Thoracic aorta (tissue), 2 donors: ENCODE results near the gene CBL. TPM values are rescaled to one million over a fixed set of nuclear protein-coding genes. Genes with fewer than 3 reads are reported as not detected.

Source experiments
- ATAC-seq: fragments of 150-250 bp; one replicate; pipeline ENCODE4 v1.8.0; 2017; ENCODE audit warnings: low read depth; ENCODE audit not compliant: insufficient number of reproducible peaks, low FRiP score
- DNase-seq: peaks from one replicate; pipeline ENCODE4 v3.0.0-alpha.2; 2020; ENCODE audit warnings: low spot score
- H3K27ac ChIP-seq, 2 donors: fragments of 200-600 bp; sonication (generic); 1 replicate in 1 of 2; 2 replicates in 1 of 2; pipeline ENCODE4 v1.5.1; 2016; ENCODE audit warnings: mild to moderate bottlenecking in 2 of 2, moderate library complexity in 2 of 2
- H3K27me3 ChIP-seq: fragments of 200-600 bp; sonication (generic); replicated peaks from 2 replicates; pipeline ENCODE4 v1.6.0; 2016; ENCODE audit warnings: mild to moderate bottlenecking; ENCODE audit not compliant: insufficient read depth
- H3K36me3 ChIP-seq: fragments of 200-600 bp; sonication (generic); one replicate; pipeline ENCODE4 v1.5.1; 2016
- H3K4me1 ChIP-seq, 2 donors: fragments of 200-600 bp; sonication (generic); 1 replicate in 1 of 2; 2 replicates in 1 of 2; pipeline versions ENCODE4 v1.5.1 to v1.6.0; 2016; ENCODE audit warnings: low read depth in 2 of 2, mild to moderate bottlenecking in 1 of 2; ENCODE audit not compliant: control insufficient read depth in 1 of 2
- H3K4me3 ChIP-seq: fragments of 200-600 bp; sonication (generic); 2 replicates; pipeline ENCODE4 v1.5.1; 2016; ENCODE audit warnings: mild to moderate bottlenecking
- H3K9me3 ChIP-seq: fragments of 200-600 bp; sonication (generic); 2 replicates; pipeline ENCODE4 v1.5.1; 2016
- CTCF ChIP-seq: fragments of 200-600 bp; sonication (generic); IDR thresholded peaks from one replicate; pipeline ENCODE4 v1.5.1; 2019; ENCODE audit warnings: antibody characterized with exemption
- total RNA-seq, 2 donors: library from RNA; depleted of rRNA; stranded (reverse); fragments of >200 nt; gene quantifications; one replicate each; pipeline versions ENCODE4 v1.1.0 to v1.2.3, GENCODE V29; 2016

The CBL gene
- total RNA-seq, 2 donors from 2014 or later: 21.0 to 23.2 TPM

- no peak for ATAC-seq
- Histone ChIP-seq H3K27ac (peak overlapping the region; percentile 65 to 77), H3K4me3 (no peak overlapping the region), H3K27me3 (no peaks in the 10 kb centered on the region), H3K9me3 (no peaks in the 10 kb centered on the region), H3K4me1 (peaks cover 31 to 94% of the 10 kb centered on the region in 2 donors), H3K36me3 (peaks cover 51% of the 10 kb centered on the region)
- no peak for TF ChIP-seq CTCF
- no peak for DNase-seq
Observed at GRCh38 chr11:119309953-119310681, 104.0 kb downstream of the CBL start.

GRCh38 chr11:119310682-119311052 is 104.5 kb downstream of the CBL start:
- H3K27ac ChIP-seq: peak overlapping the region; percentile 65 to 77

GRCh38 chr11:119314726-119315125 is 108.6 kb downstream of the CBL start:
- Histone ChIP-seq H3K4me3 (peak overlapping the region; percentile 85), H3K4me1 (peaks cover 24 to 79% of the 10 kb centered on the region in 2 donors), H3K36me3 (peaks cover 42% of the 10 kb centered on the region), H3K9me3 (no peaks in the 10 kb centered on the region), H3K27me3 (no peaks in the 10 kb centered on the region), H3K27ac (peak overlapping the region; percentile 98 to 99)
- no peak for DNase-seq
- ATAC-seq: no peak
- TF ChIP-seq CTCF: no peak

More at GRCh38 chr11:119310682-119311052, 104.5 kb downstream of the CBL start:
- Histone ChIP-seq H3K4me3 (no peak overlapping the region), H3K27me3 (no peaks in the 10 kb centered on the region), H3K9me3 (no peaks in the 10 kb centered on the region), H3K36me3 (peaks cover 51% of the 10 kb centered on the region), H3K4me1 (peaks cover 28 to 92% of the 10 kb centered on the region in 2 donors)
- TF ChIP-seq CTCF: no peak
- DNase-seq: no peak
- ATAC-seq: no peak

GRCh38 chr11:119315131-119316015 is 109.2 kb downstream of the CBL start:
- H3K4me3 ChIP-seq: peak overlapping the region; percentile 85
- peaks cover 37% of the 10 kb centered on the region for H3K36me3 ChIP-seq
- H3K9me3 ChIP-seq: no peaks in the 10 kb centered on the region
- peak; percentile 8 for ATAC-seq
- H3K27ac ChIP-seq: peak overlapping the region; percentile 98 to 99
- no peak for DNase-seq
- peak; percentile 22 for TF ChIP-seq CTCF
- no peaks in the 10 kb centered on the region for H3K27me3 ChIP-seq
- H3K4me1 ChIP-seq: peaks cover 30 to 79% of the 10 kb centered on the region in 2 donors
